Mesenchymal stem cell (in vitro differentiated cells and primary cell): ENCODE results near the gene PRELID1.

ENCODE experiments used
- DNase-seq: peaks from one replicate; pipeline ENCODE4 v3.0.0-alpha.2; 2013
- H2AFZ ChIP-seq: one replicate; pipeline ENCODE4 v1.6.1; 2013; ENCODE audit warnings: low read depth, mild to moderate bottlenecking, control low read depth, inconsistent platforms, low read length, moderate library complexity
- H2AK5ac ChIP-seq: 2 replicates; pipeline ENCODE4 v1.6.1; 2013; ENCODE audit warnings: low read length, moderate library complexity, mild to moderate bottlenecking, inconsistent platforms; ENCODE audit not compliant: severe bottlenecking
- H2BK120ac ChIP-seq: one replicate; pipeline ENCODE4 v1.6.1; 2013; ENCODE audit warnings: low read depth, mild to moderate bottlenecking, inconsistent platforms, low read length, moderate library complexity
- H2BK12ac ChIP-seq, 2 experiments: one replicate each; pipeline ENCODE4 v1.6.1; 2013; ENCODE audit warnings: inconsistent platforms in 2 of 2, low read length in 2 of 2, mild to moderate bottlenecking in 2 of 2, moderate library complexity in 2 of 2, control low read depth in 1 of 2
- H2BK15ac ChIP-seq: one replicate; pipeline ENCODE4 v1.6.1; 2013; ENCODE audit warnings: mild to moderate bottlenecking, low read depth, inconsistent platforms; ENCODE audit not compliant: poor library complexity, severe bottlenecking
- H2BK5ac ChIP-seq: 2 replicates; pipeline ENCODE4 v1.6.1; 2013; ENCODE audit warnings: low read depth, mild to moderate bottlenecking, low read length, control low read depth, inconsistent platforms; ENCODE audit not compliant: poor library complexity, severe bottlenecking
- H3K14ac ChIP-seq, 2 experiments: one replicate each; pipeline ENCODE4 v1.6.1; 2013; ENCODE audit warnings: inconsistent platforms in 2 of 2, low read length in 2 of 2, control low read depth in 1 of 2, mild to moderate bottlenecking in 1 of 2, moderate library complexity in 1 of 2
- H3K18ac ChIP-seq, 2 experiments: one replicate each; pipeline ENCODE4 v1.6.1; 2013; ENCODE audit warnings: inconsistent platforms in 2 of 2, low read length in 2 of 2, control low read depth in 1 of 2, low read depth in 1 of 2, mild to moderate bottlenecking in 1 of 2
- H3K23ac ChIP-seq, 2 experiments: one replicate each; pipeline ENCODE4 v1.6.1; 2013; ENCODE audit warnings: inconsistent platforms in 2 of 2, low read length in 2 of 2, mild to moderate bottlenecking in 2 of 2, moderate library complexity in 2 of 2, control low read depth in 1 of 2
- H3K27ac ChIP-seq: 2 replicates; pipeline ENCODE4 v1.5.1; 2013; ENCODE audit warnings: mild to moderate bottlenecking, moderate library complexity, low read length, control low read depth, inconsistent platforms; ENCODE audit not compliant: poor library complexity, severe bottlenecking
- H3K27me3 ChIP-seq, 2 experiments: 2 replicates each; pipeline versions ENCODE4 v1.6.1 to v1.7.0; 2013; ENCODE audit warnings: low read length in 2 of 2, mild to moderate bottlenecking in 2 of 2, moderate library complexity in 2 of 2, control low read depth in 1 of 2, inconsistent platforms in 1 of 2; ENCODE audit not compliant: control insufficient read depth in 1 of 2, insufficient read depth in 1 of 2
- H3K36me3 ChIP-seq, 2 experiments: 2 replicates each; pipeline versions ENCODE4 v1.6.1 to v1.7.0; 2013; ENCODE audit warnings: low read length in 2 of 2, control low read depth in 1 of 2, inconsistent platforms in 1 of 2, low read depth in 1 of 2, mild to moderate bottlenecking in 1 of 2; ENCODE audit not compliant: insufficient read depth in 2 of 2, control insufficient read depth in 1 of 2
- H3K4ac ChIP-seq, 2 experiments: one replicate each; pipeline ENCODE4 v1.6.1; 2013; ENCODE audit warnings: inconsistent platforms in 2 of 2, low read length in 2 of 2, mild to moderate bottlenecking in 2 of 2, moderate library complexity in 2 of 2, control low read depth in 1 of 2, low read depth in 1 of 2
- H3K4me1 ChIP-seq: 2 replicates; pipeline ENCODE4 v1.6.1; 2013; ENCODE audit warnings: low read depth, low read length, control low read depth; ENCODE audit not compliant: control insufficient read depth, insufficient read depth
- H3K4me2 ChIP-seq: 2 replicates; pipeline ENCODE4 v1.6.1; 2013; ENCODE audit warnings: low read length, mild to moderate bottlenecking, inconsistent platforms; ENCODE audit not compliant: poor library complexity, severe bottlenecking
- H3K4me3 ChIP-seq, 2 experiments: 2 replicates each; pipeline versions ENCODE4 v1.5.1 to v1.7.0; 2013; ENCODE audit warnings: low read length in 2 of 2, mild to moderate bottlenecking in 2 of 2, control low read depth in 1 of 2, low read depth in 1 of 2; ENCODE audit not compliant: insufficient read depth in 1 of 2
- H3K79me1 ChIP-seq: replicated peaks from 2 replicates; pipeline ENCODE4 v1.6.1; 2013; ENCODE audit warnings: mild to moderate bottlenecking, control low read depth, low read length, inconsistent platforms; ENCODE audit not compliant: poor library complexity, severe bottlenecking
- H3K9ac ChIP-seq: 2 replicates; pipeline ENCODE4 v1.7.0; 2013; ENCODE audit warnings: mild to moderate bottlenecking, low read length, moderate library complexity
- H3K9me3 ChIP-seq: 2 replicates; pipeline ENCODE4 v1.7.0; 2013; ENCODE audit warnings: mild to moderate bottlenecking, low read length; ENCODE audit not compliant: control insufficient read depth
- H4K8ac ChIP-seq: one replicate; pipeline ENCODE4 v1.6.1; 2013; ENCODE audit warnings: inconsistent platforms, mild to moderate bottlenecking, low read length, moderate library complexity
- H4K91ac ChIP-seq: one replicate; pipeline ENCODE4 v1.6.1; 2013; ENCODE audit warnings: mild to moderate bottlenecking, low read length, inconsistent platforms
- whole genome bisulfite sequencing: methylation state at CpG from one replicate; pipeline ENCODE4 v1.1.7; 2013; ENCODE audit warnings: mixed read lengths; 5-methylcytosine and 5-hydroxymethylcytosine counted together

PRELID1 gene

GRCh38 chr5:177269976-177270375, 33.6 kb upstream of the PRELID1 start:
- peaks cover 4% of the 10 kb centered on the region for H3K4me1 ChIP-seq
- no peaks in the 10 kb centered on the region for H3K9me3 ChIP-seq
- H3K23ac ChIP-seq, result no peak overlapping the region
- H3K4me3 ChIP-seq, result no peak overlapping the region
- H3K27me3 ChIP-seq, result no peaks in the 10 kb centered on the region
- no peak overlapping the region for H2BK5ac ChIP-seq
- no peak overlapping the region for H3K27ac ChIP-seq
- H2AFZ ChIP-seq, result no peak overlapping the region
- H3K4me2 ChIP-seq, result no peak overlapping the region
- H3K18ac ChIP-seq, result no peak overlapping the region
- WGBS, result 92% methylated on average over 2 of the region's 3 CpGs
- no peak overlapping the region for H3K4ac ChIP-seq
- no peak overlapping the region for H4K91ac ChIP-seq
- no peak overlapping the region for H2BK15ac ChIP-seq
- H2BK120ac ChIP-seq, result no peak overlapping the region
- no peak overlapping the region for H3K14ac ChIP-seq
- H2AK5ac ChIP-seq, result no peak overlapping the region
- no peak for DNase-seq
- no peak overlapping the region for H3K9ac ChIP-seq
- no peak overlapping the region for H4K8ac ChIP-seq
- H2BK12ac ChIP-seq, result no peak overlapping the region
- H3K79me1 ChIP-seq, result peaks cover 26% of the 10 kb centered on the region
- peaks cover 34 to 92% of the 10 kb centered on the region in 2 experiments for H3K36me3 ChIP-seq

GRCh38 chr5:177270653-177271052, 32.9 kb upstream of the PRELID1 start:
- no peak overlapping the region for H2BK12ac ChIP-seq
- no peaks in the 10 kb centered on the region for H3K9me3 ChIP-seq
- no peak overlapping the region for H4K8ac ChIP-seq
- no peak overlapping the region for H2AFZ ChIP-seq
- H3K18ac ChIP-seq, result no peak overlapping the region
- no peak overlapping the region for H3K4ac ChIP-seq
- no peak overlapping the region for H2BK120ac ChIP-seq
- H3K27me3 ChIP-seq, result no peaks in the 10 kb centered on the region
- no peak overlapping the region for H3K23ac ChIP-seq
- 98% methylated on average over 3 of the region's 3 CpGs for WGBS
- H3K4me3 ChIP-seq, result no peak overlapping the region
- no peak overlapping the region for H2BK15ac ChIP-seq
- H3K36me3 ChIP-seq, result peaks cover 32 to 92% of the 10 kb centered on the region in 2 experiments
- no peak overlapping the region for H2BK5ac ChIP-seq
- H4K91ac ChIP-seq, result no peak overlapping the region
- peaks cover 4% of the 10 kb centered on the region for H3K4me1 ChIP-seq
- no peak overlapping the region for H3K4me2 ChIP-seq
- H3K9ac ChIP-seq, result no peak overlapping the region
- no peak overlapping the region for H3K27ac ChIP-seq
- H3K79me1 ChIP-seq, result peaks cover 20% of the 10 kb centered on the region
- no peak overlapping the region for H3K14ac ChIP-seq
- H2AK5ac ChIP-seq, result no peak overlapping the region
- DNase-seq, result no peak

GRCh38 chr5:177271113-177271512, 32.5 kb upstream of the PRELID1 start:
- peaks cover 4% of the 10 kb centered on the region for H3K4me1 ChIP-seq
- H3K27me3 ChIP-seq, result no peaks in the 10 kb centered on the region
- no peak overlapping the region for H3K4me2 ChIP-seq
- no peak overlapping the region for H3K27ac ChIP-seq
- no peak overlapping the region for H2BK5ac ChIP-seq
- no peak overlapping the region for H2BK12ac ChIP-seq
- H3K4ac ChIP-seq, result no peak overlapping the region
- H3K9ac ChIP-seq, result no peak overlapping the region
- H3K18ac ChIP-seq, result no peak overlapping the region
- DNase-seq, result no peak
- H2AFZ ChIP-seq, result no peak overlapping the region
- no peak overlapping the region for H2AK5ac ChIP-seq
- no peak overlapping the region for H3K14ac ChIP-seq
- H4K91ac ChIP-seq, result no peak overlapping the region
- no peak overlapping the region for H2BK15ac ChIP-seq
- peaks cover 31 to 92% of the 10 kb centered on the region in 2 experiments for H3K36me3 ChIP-seq
- H4K8ac ChIP-seq, result no peak overlapping the region
- WGBS, result 97% methylated on average over 4 of the region's 4 CpGs
- H3K4me3 ChIP-seq, result no peak overlapping the region
- no peak overlapping the region for H3K23ac ChIP-seq
- no peaks in the 10 kb centered on the region for H3K9me3 ChIP-seq
- no peak overlapping the region for H2BK120ac ChIP-seq
- H3K79me1 ChIP-seq, result peaks cover 17% of the 10 kb centered on the region

GRCh38 chr5:177275883-177276282, 27.7 kb upstream of the PRELID1 start:
- Histone ChIP-seq H2BK12ac (no peak overlapping the region), H2BK15ac (no peak overlapping the region), H4K91ac (no peak overlapping the region), H3K14ac (no peak overlapping the region), H3K4me2 (no peak overlapping the region), H3K4me3 (no peak overlapping the region), H2AFZ (no peak overlapping the region), H3K27me3 (no peaks in the 10 kb centered on the region), H4K8ac (no peak overlapping the region), H3K36me3 (peaks cover 35 to 88% of the 10 kb centered on the region in 2 experiments), H2BK5ac (no peak overlapping the region), H3K79me1 (peaks cover 14% of the 10 kb centered on the region), H2BK120ac (no peak overlapping the region), H3K23ac (no peak overlapping the region), H3K27ac (no peak overlapping the region), H3K18ac (no peak overlapping the region), H2AK5ac (no peak overlapping the region), H3K4ac (no peak overlapping the region), H3K4me1 (peaks cover 5% of the 10 kb centered on the region), H3K9ac (no peak overlapping the region), H3K9me3 (no peaks in the 10 kb centered on the region)
- 98% methylated on average over 4 of the region's 6 CpGs for WGBS
- no peak for DNase-seq
